IPS-18c (cell line): ENCODE measurements around the gene MRM2.

Source experiments
- H3K4me3 ChIP-seq: 2 replicates; pipeline ENCODE4 v1.7.0; 2013; ENCODE audit warnings: low read depth, mild to moderate bottlenecking, low read length, moderate library complexity; ENCODE audit not compliant: insufficient read depth
- H3K9me3 ChIP-seq: one replicate; pipeline ENCODE4 v1.6.1; 2013; ENCODE audit warnings: mild to moderate bottlenecking, low read length, moderate library complexity; ENCODE audit not compliant: control insufficient read depth, insufficient read depth

MRM2 gene

DNA sequence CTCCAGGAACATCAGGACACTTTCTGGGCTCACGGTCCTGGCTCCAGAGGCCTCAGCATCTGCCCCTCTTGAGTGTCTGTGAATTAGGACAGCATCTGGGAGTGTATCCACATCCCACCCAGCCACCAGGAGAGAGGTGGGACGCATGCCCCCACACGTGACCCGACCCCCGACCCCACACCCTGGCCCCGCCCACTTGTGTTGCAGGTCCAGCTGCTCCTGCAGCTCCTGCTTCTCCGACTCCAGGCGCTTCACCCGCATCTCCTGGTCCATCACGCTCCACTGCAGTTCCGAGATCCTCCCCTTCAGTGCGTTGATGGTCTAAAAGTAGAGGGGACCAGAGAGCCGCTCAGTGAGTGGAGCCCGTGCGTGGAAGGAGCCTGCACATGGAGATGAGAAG, 22.9 kb downstream of the MRM2 start:
- peaks cover 3% of the 10 kb centered on the region for H3K9me3 ChIP-seq
- H3K4me3 ChIP-seq, result no peak overlapping the region

GRCh38 chr7:2218444-2218785, 23.6 kb downstream of the MRM2 start:
- Histone ChIP-seq H3K9me3 (peaks cover 3% of the 10 kb centered on the region), H3K4me3 (no peak overlapping the region)

DNA sequence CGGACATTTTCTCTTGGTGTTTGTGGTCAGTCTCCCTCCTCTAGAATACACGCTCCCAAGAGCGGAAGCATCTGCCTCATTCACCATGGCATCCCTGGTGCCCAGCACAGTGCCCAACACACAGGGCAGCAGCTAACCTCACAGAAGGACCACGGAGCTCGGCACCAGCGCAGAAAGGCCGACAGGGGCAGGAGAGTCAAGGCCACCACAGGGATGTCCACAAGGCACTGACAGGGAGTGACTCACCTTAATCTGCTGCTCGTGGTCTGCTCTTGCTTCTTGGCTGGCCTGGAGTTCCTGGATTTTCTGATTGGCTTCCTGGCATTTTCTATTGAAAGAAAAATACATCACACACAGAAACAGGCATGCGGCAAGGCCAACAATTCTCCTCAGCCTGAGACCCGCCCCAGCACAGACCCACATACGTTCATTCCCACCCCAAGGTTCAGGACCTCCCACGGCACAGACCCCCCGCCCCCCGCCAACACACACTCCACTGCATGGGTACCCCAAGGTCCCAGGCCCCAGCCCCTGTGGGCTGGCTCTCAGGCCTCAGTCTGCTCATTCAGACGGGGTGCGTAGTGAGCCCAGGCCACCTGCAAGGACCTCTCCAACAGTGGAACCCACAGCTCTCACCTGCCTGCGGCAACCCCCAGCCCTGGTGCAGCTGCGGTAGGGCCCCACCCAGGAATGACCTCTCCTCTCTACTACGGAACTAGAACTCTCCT, 24.1 kb downstream of the MRM2 start:
- H3K9me3 ChIP-seq, result peaks cover 3% of the 10 kb centered on the region
- no peak overlapping the region for H3K4me3 ChIP-seq

DNA sequence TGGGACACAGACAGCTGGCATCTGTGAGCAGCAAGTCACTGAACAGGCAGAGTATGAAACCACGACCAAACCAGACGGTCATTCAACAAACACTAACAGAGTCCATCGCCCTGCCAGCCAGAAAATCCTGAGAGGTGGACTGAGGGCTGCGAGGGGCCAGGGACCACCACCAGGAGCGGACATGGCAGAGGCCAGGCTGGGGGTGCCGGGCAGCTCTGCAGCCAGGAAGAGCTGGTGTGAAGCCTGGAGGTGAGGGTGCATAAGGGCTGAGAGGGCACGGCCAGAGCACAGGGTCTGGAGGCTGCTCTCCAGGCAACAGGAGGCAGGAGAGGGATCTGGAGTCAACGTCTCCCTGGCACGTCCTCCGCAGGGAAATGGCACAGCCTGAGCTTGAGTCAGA, 24.8 kb downstream of the MRM2 start:
- peaks cover 3% of the 10 kb centered on the region for H3K9me3 ChIP-seq
- no peak overlapping the region for H3K4me3 ChIP-seq

DNA sequence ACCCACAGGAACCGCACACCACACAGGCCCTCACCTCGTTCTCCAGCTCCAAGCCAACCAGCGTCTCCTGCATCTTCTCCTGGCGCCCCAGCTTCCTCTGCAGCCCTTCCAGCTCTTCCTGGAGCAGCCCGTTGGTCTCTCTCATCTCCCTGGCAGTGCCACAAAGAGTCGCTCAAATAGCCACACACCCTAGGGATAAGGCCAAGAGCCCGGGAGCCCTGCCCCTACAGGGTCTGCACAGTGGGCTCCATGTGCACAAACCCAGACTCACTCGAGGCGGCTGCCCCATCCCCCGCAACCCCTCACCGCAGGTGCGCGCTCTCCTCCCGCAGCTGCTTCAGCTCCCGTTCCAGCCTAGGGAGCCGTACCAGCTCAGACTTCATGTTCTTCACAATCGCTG, 26.2 kb downstream of the MRM2 start:
- peaks cover 3% of the 10 kb centered on the region for H3K9me3 ChIP-seq
- no peak overlapping the region for H3K4me3 ChIP-seq

GRCh38 chr7:2214636-2215035, 27.4 kb downstream of the MRM2 start:
- Histone ChIP-seq H3K9me3 (peaks cover 3% of the 10 kb centered on the region), H3K4me3 (no peak overlapping the region)

GRCh38 chr7:2213551-2214215, 28.3 kb downstream of the MRM2 start:
- Histone ChIP-seq H3K9me3 (peaks cover 3% of the 10 kb centered on the region), H3K4me3 (no peak overlapping the region)

GRCh38 chr7:2212906-2213305, 29.1 kb downstream of the MRM2 start:
- no peak overlapping the region for H3K4me3 ChIP-seq
- H3K9me3 ChIP-seq, result peaks cover 3% of the 10 kb centered on the region

GRCh38 chr7:2211926-2212325, 30.1 kb downstream of the MRM2 start:
- H3K9me3 ChIP-seq, result peaks cover 3% of the 10 kb centered on the region
- H3K4me3 ChIP-seq, result no peak overlapping the region

DNA sequence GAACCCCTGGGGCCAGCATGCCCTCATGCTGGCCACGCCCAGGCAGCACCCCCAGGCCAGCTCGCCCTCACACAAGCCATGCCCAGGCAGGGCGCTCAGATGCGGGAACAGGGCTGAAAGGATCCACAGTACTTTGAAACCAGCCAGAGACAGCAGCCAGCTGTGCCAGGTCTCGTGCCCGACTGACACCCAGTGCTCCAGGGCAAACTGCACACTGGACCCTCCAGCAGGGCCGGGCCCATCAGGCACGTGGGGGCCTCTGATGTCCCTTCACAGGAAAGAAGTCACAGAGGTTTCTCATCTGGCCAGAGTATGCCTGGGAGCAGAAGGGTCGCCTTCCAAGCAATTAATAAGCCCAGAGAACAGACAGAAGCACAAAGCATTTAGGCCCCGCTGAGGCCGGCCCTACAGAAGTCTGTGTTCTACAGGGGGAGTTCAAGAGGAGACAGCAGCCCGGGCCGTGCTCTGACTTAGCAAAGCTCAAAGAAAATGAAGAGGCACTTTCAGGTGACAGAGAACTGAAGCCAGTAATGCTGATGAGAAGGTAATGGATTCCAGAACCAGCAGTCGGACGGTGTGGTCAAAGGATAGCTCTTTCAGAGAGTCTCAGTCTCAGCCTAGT, 30.6 kb downstream of the MRM2 start:
- Histone ChIP-seq H3K4me3 (no peak overlapping the region), H3K9me3 (peaks cover 3% of the 10 kb centered on the region)

GRCh38 chr7:2210551-2211258, 31.3 kb downstream of the MRM2 start:
- no peak overlapping the region for H3K4me3 ChIP-seq
- H3K9me3 ChIP-seq, result peaks cover under 1% of the 10 kb centered on the region

GRCh38 chr7:2209961-2210323, 32.1 kb downstream of the MRM2 start:
- H3K4me3 ChIP-seq, result no peak overlapping the region

DNA sequence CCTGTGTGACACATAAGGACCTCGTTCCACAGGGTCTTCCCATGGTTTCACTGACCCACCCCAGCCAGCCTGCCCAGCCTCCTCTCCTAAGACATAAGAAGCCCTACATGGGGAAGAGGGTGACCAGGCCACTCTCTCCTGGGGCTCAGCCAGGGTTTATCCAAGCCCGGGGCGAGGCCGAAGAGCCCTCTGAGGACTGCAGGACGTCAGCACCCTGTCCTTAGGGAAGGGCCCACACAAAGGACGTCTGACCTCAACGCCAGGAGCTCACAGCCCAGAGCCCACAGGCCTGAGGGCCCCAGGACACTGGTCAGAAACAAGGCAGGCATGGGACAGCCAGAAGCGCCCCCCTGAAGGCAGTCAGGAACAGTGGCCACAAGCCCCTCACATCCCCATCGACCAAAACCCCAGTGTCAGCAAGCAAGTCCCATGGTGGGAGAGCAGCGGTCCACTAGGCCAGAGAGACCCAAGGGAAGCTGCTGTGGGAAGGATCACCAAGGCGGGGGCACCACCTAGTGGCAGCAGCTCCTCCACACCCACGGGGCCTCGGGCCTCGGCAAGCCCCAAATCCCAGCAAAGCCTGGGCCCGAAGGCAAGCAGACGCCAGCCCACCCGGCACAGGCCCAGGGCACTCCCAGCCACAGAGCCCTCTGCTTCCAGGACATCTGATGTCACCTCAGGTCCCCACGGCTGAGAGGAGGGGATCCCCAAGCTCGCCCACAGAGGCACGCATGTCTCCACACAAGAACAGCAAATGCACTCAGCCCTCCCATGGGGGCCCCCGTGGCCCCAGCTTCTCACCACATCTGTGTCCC, 32.7 kb downstream of the MRM2 start:
- no peak overlapping the region for H3K4me3 ChIP-seq
- no peaks in the 10 kb centered on the region for H3K9me3 ChIP-seq

More at GRCh38 chr7:2209961-2210323, 32.1 kb downstream of the MRM2 start:
- H3K9me3 ChIP-seq, result no peaks in the 10 kb centered on the region

GRCh38 chr7:2208712-2209111, 33.3 kb downstream of the MRM2 start:
- no peak overlapping the region for H3K4me3 ChIP-seq
- H3K9me3 ChIP-seq, result no peaks in the 10 kb centered on the region

GRCh38 chr7:2205036-2205780, 36.8 kb downstream of the MRM2 start:
- no peak overlapping the region for H3K4me3 ChIP-seq
- peaks cover 2% of the 10 kb centered on the region for H3K9me3 ChIP-seq

DNA sequence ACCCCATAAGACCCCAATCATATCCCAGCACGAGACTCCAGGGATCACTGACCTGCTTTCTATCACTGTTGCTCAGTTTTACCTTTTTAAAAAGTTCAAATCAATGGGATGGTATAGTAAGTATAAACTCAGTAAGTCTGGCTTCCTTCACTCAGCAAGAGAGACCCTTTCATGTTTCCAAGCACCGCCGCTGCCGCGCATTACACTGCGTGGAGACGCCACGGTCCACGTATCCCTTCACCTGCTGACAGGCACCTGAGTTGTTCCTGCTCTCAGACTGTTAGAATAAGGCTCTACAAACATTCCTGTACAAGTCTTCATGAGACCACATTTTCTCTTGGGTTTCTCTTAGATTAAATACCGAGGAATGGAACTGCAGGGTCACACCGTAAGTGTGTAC, 37.6 kb downstream of the MRM2 start:
- H3K9me3 ChIP-seq, result peaks cover 2% of the 10 kb centered on the region
- H3K4me3 ChIP-seq, result no peak overlapping the region
